Astrocyte of the cerebellum (primary cell): ENCODE data around the gene RAE1.
"Not testable (repeated sequence)": the region's sequence is repeated elsewhere in the genome, so short reads cannot be mapped to it uniquely, and the experiment has no call there.

ENCODE experiments used
- DNase-seq: peaks from one replicate; pipeline ENCODE4 v3.0.0-alpha.2; 2011; ENCODE audit warnings: low read depth
- H3K4me3 ChIP-seq: 2 replicates; pipeline ENCODE4 v1.5.1; 2011; ENCODE audit warnings: mild to moderate bottlenecking, low read depth, low read length, moderate library complexity
- CTCF ChIP-seq: IDR thresholded peaks from 2 replicates; pipeline ENCODE4 v1.5.1; 2012; ENCODE audit warnings: low read length, low read depth, moderate library complexity, mild to moderate bottlenecking; ENCODE audit errors: missing control alignments
- in situ Hi-C: cut with HindIII; loops from 2 replicates; pipeline ENCODE4 v1.10.0; 2017; ENCODE audit warnings: low sequenced_read_pairs

Gene RAE1

GRCh38 chr20:57332105-57333089, 18.7 kb upstream of the RAE1 start:
- no peak overlapping the region for H3K4me3 ChIP-seq
- in situ Hi-C loops = no loop called here
- DNase-seq = no peak
- TF ChIP-seq CTCF = peak; percentile 12

- no peak for TF ChIP-seq CTCF
- no peak overlapping the region for H3K4me3 ChIP-seq
- DNase-seq = no peak
- in situ Hi-C loops = no loop called here
Observed at GRCh38 chr20:57335392-57335791, 15.7 kb upstream of the RAE1 start.

GRCh38 chr20:57341663-57342062, 9.4 kb upstream of the RAE1 start:
- in situ Hi-C loops = no loop called here
- H3K4me3 ChIP-seq = no peak overlapping the region
- no peak for TF ChIP-seq CTCF
- no peak for DNase-seq

GRCh38 chr20:57342829-57343228, 8.2 kb upstream of the RAE1 start:
- DNase-seq = no peak
- in situ Hi-C loops = no loop called here
- TF ChIP-seq CTCF = no peak
- no peak overlapping the region for H3K4me3 ChIP-seq

- TF ChIP-seq CTCF = peak; percentile 62
- no peak overlapping the region for H3K4me3 ChIP-seq
- DNase-seq = peak; percentile 57
- in situ Hi-C loops = no loop called here
Observed at GRCh38 chr20:57346477-57346876, 4.6 kb upstream of the RAE1 start.

GRCh38 chr20:57347393-57347792, 3.7 kb upstream of the RAE1 start:
- in situ Hi-C loops = no loop called here
- DNase-seq = no peak
- no peak for TF ChIP-seq CTCF
- no peak overlapping the region for H3K4me3 ChIP-seq

- in situ Hi-C loops, H3K4me3 ChIP-seq, DNase-seq: not testable (repeated sequence)
Observed at GRCh38 chr20:57348200-57348921, 2.7 kb upstream of the RAE1 start.

GRCh38 chr20:57348922-57349574, 2.0 kb upstream of the RAE1 start:
- DNase-seq, in situ Hi-C loops, H3K4me3 ChIP-seq: not testable (repeated sequence)
